ENCODE measurements around the gene ITPR2.
"Not testable (repeated sequence)": the region's sequence is repeated elsewhere in the genome, so short reads cannot be mapped to it uniquely, and the experiment has no call there.

ITPR2 gene

DNA sequence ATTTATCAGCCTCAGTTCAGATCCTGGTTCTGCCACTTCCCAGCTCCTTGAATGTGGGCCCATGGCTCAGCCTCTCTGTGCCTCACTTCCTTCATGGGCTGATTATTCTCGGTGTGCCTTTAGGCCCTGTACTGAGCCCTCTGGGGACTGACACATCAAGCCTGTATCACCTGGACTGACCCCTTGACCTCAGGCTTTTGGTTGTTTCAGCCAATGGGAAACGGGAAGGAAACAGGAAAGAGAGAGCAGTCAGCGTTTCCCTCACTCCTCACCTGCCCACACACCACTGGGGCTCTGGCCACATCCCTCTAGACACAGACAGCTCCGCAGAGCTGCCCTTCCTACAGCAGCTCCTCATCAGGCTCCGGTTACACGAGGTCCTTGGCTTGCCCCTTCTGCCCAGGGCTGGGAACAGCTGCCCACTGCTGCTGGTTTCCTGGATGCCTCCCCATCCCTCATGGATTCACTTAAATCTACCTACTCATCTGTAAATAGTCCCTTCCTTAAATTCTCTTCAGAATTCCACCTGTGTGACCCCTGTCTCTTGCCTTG lies 37.0 kb upstream of the ITPR2 start:
- Histone ChIP-seq H3K27ac (no peak overlapping the region), H3K4me3 (no peak overlapping the region), H4K20me1 (no peaks in the 10 kb centered on the region), H3K27me3 (no peaks in the 10 kb centered on the region), H3K4me2 (0 out of 22 replicates have a peak overlapping the region, but pooled peaks of 1 of the 11 experiments have one; percentile 3), H3K4me1 (peaks cover 6 to 17% (median 10%) of the 10 kb centered on the region in 10 experiments; a peak in 17 of 20 replicates), H3K9ac (no peak overlapping the region), H3K36me3 (no peaks in the 10 kb centered on the region), H3K9me3 (replicated peaks in 1 of 11) (no peaks in the 10 kb centered on the region)
- TF ChIP-seq Cebpa-rat (IDR thresholded peaks at IDR 0.05): no peak

DNA sequence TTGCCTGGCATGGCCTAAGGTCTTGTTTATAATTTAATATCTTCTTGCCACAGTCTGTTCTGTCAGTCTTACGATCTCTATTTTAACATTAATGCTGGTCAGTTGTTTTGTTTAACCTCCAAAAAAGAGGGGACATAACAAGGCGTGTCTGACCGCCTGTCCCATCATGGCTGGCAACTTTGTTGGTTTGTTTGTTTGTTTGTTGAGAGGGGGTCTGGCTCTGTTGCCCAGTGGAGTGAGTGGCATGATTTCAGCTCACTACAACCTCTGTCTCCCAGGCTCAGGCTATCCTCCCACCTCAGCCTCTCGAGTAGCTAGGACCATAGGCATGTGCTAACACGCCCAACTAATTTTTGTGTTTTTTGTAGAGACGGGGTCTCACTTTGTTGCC lies 36.1 kb upstream of the ITPR2 start:
- Histone ChIP-seq H3K4me3 (no peak overlapping the region), H3K27ac (no peak overlapping the region), H3K36me3 (no peaks in the 10 kb centered on the region), H3K4me2 (no peak overlapping the region), H3K27me3 (no peaks in the 10 kb centered on the region), H3K9ac (no peak overlapping the region), H4K20me1 (no peaks in the 10 kb centered on the region), H3K9me3 (replicated peaks in 1 of 11) (no peaks in the 10 kb centered on the region), H3K4me1 (peaks cover 6 to 15% (median 10%) of the 10 kb centered on the region in 10 experiments; a peak in 17 of 20 replicates)
- TF ChIP-seq Cebpa-rat (IDR thresholded peaks at IDR 0.05): no peak

DNA sequence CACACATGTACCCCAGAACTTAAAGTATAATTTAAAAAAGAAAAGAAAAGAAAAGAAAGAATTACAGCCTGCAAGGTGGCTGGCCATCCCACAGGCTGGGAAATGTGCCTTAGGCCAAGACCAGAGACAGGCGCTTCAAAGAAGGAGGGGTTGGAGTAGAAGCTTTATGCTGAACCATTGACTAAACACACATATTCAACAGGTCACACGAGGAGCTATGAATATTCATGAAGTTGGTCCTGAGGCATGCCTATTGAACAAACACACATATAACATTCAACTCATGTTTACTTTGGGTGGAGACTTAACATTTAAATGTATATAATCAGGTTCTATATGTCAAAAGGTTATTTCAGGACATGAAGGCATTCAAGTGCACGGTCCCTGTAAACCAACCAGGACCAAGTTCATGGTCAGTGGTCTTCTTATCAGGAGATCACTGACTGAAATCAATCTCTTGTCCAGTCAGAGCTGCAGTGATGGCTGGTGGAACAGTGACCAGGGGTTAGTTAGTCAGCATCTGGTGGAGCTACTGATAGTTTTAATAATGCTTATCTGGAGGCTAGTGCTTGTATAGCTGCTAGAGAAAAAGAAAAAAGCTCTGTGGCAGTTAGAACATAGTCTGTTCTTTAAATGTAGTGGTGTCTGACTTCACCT lies 35.6 kb upstream of the ITPR2 start:
- H4K20me1 ChIP-seq: no peaks in the 10 kb centered on the region
- peaks cover 6 to 15% (median 10%) of the 10 kb centered on the region in 10 experiments; a peak in 17 of 20 replicates for H3K4me1 ChIP-seq
- no peaks in the 10 kb centered on the region for H3K27me3 ChIP-seq
- H3K9me3 ChIP-seq (replicated peaks in 1 of 11): no peaks in the 10 kb centered on the region
- no peak overlapping the region for H3K9ac ChIP-seq
- H3K4me3 ChIP-seq: no peak overlapping the region
- no peak overlapping the region for H3K4me2 ChIP-seq
- no peak for TF ChIP-seq Cebpa-rat (IDR thresholded peaks at IDR 0.05)
- H3K27ac ChIP-seq: no peak overlapping the region
- no peaks in the 10 kb centered on the region for H3K36me3 ChIP-seq

DNA sequence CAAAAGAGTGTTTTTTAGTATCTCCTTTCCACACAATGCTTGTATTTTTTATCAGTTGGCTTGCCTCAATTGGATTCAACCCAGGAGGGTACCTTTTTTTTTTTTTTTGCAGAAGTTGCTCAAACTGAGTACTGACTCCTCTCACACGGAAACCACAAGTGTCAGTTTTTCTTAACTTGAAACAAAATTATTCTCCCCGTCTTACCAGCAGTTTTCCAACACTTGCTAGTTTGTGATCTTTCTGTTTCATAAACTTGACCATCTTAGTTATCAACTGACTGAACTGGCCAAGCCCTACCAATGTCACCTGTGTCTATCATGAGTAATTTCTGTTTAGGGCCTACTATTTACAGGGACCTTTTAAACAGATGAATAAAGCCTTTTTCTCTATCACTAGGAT lies 34.1 kb upstream of the ITPR2 start:
- Histone ChIP-seq H3K4me1 (peaks cover 6 to 15% (median 10%) of the 10 kb centered on the region in 10 experiments; a peak in 17 of 20 replicates), H3K4me3 (no peak overlapping the region), H4K20me1 (no peaks in the 10 kb centered on the region), H3K9ac (no peak overlapping the region), H3K27ac (no peak overlapping the region), H3K27me3 (no peaks in the 10 kb centered on the region), H3K4me2 (peak overlapping the region; percentile 12 to 61 (median 44); a peak in 19 of 22 replicates), H3K9me3 (replicated peaks in 1 of 11) (peaks cover under 1 to 8% (median 2%) of the 10 kb centered on the region in 11 experiments; a peak in 13 of 22 replicates), H3K36me3 (no peaks in the 10 kb centered on the region)
- TF ChIP-seq Cebpa-rat (IDR thresholded peaks at IDR 0.05): no peak

DNA sequence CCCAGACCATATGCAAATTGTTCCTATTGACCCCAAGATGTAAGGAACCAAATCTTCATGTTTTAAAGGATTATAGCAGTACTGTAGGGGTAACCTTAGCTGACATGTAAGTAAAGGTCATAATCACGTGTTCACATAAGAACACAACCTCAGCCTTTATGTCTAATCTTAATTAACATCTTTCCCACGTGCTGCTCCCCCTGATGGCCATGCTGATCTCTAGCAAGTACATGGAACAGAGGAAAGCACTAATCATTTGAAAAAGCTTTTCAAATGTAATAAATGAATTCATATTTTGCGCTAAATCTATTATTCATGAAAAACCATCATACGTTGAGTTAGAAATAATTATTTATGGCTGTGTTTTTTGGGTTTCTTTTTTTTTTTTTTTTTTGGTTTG lies 30.5 kb upstream of the ITPR2 start:
- no peak for TF ChIP-seq Cebpa-rat (IDR thresholded peaks at IDR 0.05)
- H3K4me3 ChIP-seq: no peak overlapping the region
- H4K20me1 ChIP-seq: no peaks in the 10 kb centered on the region
- H3K27ac ChIP-seq: no peak overlapping the region
- H3K36me3 ChIP-seq: no peaks in the 10 kb centered on the region
- H3K9ac ChIP-seq: no peak overlapping the region
- peaks cover 6 to 16% (median 10%) of the 10 kb centered on the region in 11 experiments; a peak in 15 of 22 replicates for H3K9me3 ChIP-seq (replicated peaks in 1 of 11)
- H3K4me1 ChIP-seq: peaks cover 5 to 15% (median 8%) of the 10 kb centered on the region in 10 experiments; a peak in 17 of 20 replicates
- no peak overlapping the region for H3K4me2 ChIP-seq
- H3K27me3 ChIP-seq: no peaks in the 10 kb centered on the region

DNA sequence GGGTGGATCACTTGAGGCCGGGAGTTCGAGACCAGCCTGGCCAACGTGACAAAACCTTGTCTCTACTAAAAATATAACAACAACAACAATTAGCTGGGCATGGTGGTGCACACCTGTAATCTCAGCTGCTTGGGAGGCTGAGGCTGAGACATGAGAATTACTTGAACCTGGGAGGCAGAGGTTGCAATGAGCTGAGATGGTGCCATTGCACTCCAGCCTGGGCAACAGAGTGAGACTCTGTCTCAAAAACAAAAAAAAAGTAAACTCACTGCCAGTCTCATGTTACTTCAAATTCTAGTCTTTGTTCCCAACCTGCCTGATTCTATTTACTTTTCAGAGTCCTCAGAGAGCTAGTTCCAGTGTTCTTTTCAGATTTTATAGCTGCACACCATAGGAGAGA lies 29.8 kb upstream of the ITPR2 start:
- not testable (repeated sequence) for H3K4me2 ChIP-seq, H3K4me3 ChIP-seq, H3K27me3 ChIP-seq, H3K36me3 ChIP-seq, H4K20me1 ChIP-seq, H3K9ac ChIP-seq, H3K27ac ChIP-seq
- H3K9me3 ChIP-seq (replicated peaks in 1 of 11): peaks cover 6 to 16% (median 10%) of the 10 kb centered on the region in 11 experiments; a peak in 15 of 22 replicates
- H3K4me1 ChIP-seq: peaks cover 5 to 15% (median 8%) of the 10 kb centered on the region in 10 experiments; a peak in 17 of 20 replicates

DNA sequence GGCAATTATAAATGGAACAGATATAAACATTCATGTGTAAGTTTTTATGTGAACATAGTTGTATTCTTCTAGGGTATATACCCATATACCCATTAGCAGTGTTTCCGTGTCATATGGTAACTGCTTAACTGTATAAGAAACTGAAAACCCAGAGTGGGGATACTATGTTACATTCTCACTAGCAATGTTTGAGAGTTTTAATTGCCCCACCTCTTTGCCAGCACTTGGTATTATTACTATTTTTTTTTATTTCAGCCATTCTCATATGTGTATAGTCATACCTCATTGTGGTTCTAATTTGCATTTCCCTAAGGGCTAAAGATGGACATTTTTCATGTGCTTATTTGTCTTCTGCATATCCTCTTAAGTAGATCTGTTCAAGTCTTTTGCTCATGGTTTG lies 28.7 kb upstream of the ITPR2 start:
- Histone ChIP-seq H3K27me3 (no peaks in the 10 kb centered on the region), H3K9me3 (replicated peaks in 1 of 11) (peaks cover 6 to 16% (median 10%) of the 10 kb centered on the region in 11 experiments; a peak in 15 of 22 replicates), H3K4me3 (no peak overlapping the region), H3K9ac (no peak overlapping the region), H3K4me1 (peaks cover 0 to 4% (median under 1%) of the 10 kb centered on the region in 10 experiments; a peak in 3 of 20 replicates), H3K36me3 (no peaks in the 10 kb centered on the region), H3K27ac (no peak overlapping the region), H3K4me2 (no peak overlapping the region), H4K20me1 (no peaks in the 10 kb centered on the region)
- no peak for TF ChIP-seq Cebpa-rat (IDR thresholded peaks at IDR 0.05)

DNA sequence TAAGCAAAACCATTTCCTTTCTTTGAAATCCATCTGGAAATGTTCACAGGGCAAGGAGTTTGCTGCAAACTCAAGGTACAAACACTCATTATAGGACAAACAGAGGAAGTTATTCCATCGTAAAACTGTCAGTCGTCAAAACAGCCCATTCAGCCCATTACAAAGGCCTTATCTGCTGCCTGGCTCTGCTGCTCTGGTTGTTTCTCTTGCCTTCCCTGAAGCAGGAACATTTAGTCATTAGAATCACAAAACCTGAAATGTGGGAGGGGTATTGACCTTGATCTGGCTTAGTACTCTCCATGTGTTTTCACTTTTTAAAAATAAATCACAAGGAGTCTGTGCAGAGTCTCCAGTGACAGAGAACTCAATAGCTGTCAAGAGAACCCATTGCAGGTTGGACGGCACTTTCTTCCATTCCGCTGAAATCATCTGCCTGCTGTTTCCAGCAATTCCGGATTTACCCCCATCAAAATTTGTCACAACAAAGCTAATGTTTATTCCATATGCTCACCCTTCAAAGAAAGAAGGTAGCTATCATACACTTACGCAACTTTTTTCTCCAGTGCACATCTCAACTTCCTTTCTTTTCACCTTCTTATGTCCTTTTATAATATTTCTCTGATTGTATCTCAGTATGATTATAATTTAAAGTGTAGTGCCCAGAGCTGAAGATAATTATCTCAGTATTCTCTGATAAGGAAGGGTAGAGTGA lies 24.6 kb upstream of the ITPR2 start:
- Histone ChIP-seq H3K27ac (no peak overlapping the region), H3K4me2 (no peak overlapping the region)

DNA sequence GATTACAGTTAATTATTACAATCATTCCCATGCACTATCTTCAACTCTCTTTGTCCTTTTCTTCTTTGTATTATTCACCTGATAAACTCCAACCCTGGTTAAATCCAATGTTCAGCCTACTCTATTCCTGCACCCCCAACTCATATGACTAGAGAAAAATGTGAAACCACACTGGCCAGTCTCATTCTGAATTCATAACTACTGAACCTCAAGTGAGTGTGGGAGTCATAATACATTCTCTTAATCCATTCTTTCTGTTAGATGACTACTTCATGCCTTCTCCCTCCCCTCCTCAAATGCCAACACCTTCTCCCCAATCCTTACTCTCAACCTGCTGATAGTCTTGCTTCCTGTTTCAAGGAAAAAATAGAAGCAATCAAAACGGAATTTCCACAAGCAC lies 22.3 kb upstream of the ITPR2 start:
- Histone ChIP-seq H3K4me3 (no peak overlapping the region), H3K4me2 (no peak overlapping the region), H4K20me1 (no peaks in the 10 kb centered on the region), H3K4me1 (peaks cover 0 to 4% (median 0%) of the 10 kb centered on the region in 10 experiments; a peak in 5 of 20 replicates), H3K9ac (no peak overlapping the region), H3K36me3 (no peaks in the 10 kb centered on the region), H3K27ac (no peak overlapping the region), H3K27me3 (no peaks in the 10 kb centered on the region), H3K9me3 (replicated peaks in 1 of 11) (no peaks in the 10 kb centered on the region)
- no peak for TF ChIP-seq Cebpa-rat (IDR thresholded peaks at IDR 0.05)

More for the DNA sequence above, 24.6 kb upstream of the ITPR2 start:
- H3K27me3 ChIP-seq: no peaks in the 10 kb centered on the region
- H3K4me1 ChIP-seq: peaks cover 0 to 4% (median 0%) of the 10 kb centered on the region in 10 experiments; a peak in 5 of 20 replicates
- no peak for TF ChIP-seq Cebpa-rat (IDR thresholded peaks at IDR 0.05)
- H4K20me1 ChIP-seq: no peaks in the 10 kb centered on the region
- H3K36me3 ChIP-seq: no peaks in the 10 kb centered on the region
- H3K4me3 ChIP-seq: no peak overlapping the region
- H3K9me3 ChIP-seq (replicated peaks in 1 of 11): peaks cover 6 to 16% (median 10%) of the 10 kb centered on the region in 11 experiments; a peak in 15 of 22 replicates
- no peak overlapping the region for H3K9ac ChIP-seq
